ENCODE results near the gene GREB1. TPM values are rescaled to one million over a fixed set of nuclear protein-coding genes. Genes with fewer than 3 reads are reported as not detected.

GREB1 gene
- polyA plus RNA-seq (2014; cell fraction: cytosol; rRNA removed) = 18.4 and 26.3 TPM in 2 replicates
- polyA plus RNA-seq (2014; cell fraction: nucleus; rRNA removed) = 20.3 and 31.5 TPM in 2 replicates

GRCh38 chr2:11533278-11534070 is at the start of gene GREB1:
GREB1 (plus strand) TSS chr2:11534045; CDS start chr2:11556615, 22,570 bp downstream.
- DNase-seq (ENCODE audit: low spot score) = no peak

- no peak for DNase-seq (ENCODE audit: low spot score)
These were observed 45.0 kb upstream of the GREB1 start for GRCh38 chr2:11488809-11489208.

- DNase-seq (ENCODE audit: low spot score) = no peak
These were observed 43.7 kb upstream of the GREB1 start for GRCh38 chr2:11490194-11490593.

GRCh38 chr2:11491348-11491933 is 42.4 kb upstream of the GREB1 start:
- no peak for DNase-seq (ENCODE audit: low spot score)

- no peak for DNase-seq (ENCODE audit: low spot score)
These were observed 41.6 kb upstream of the GREB1 start for GRCh38 chr2:11492244-11492643.

- no peak for DNase-seq (ENCODE audit: low spot score)
These were observed 41.1 kb upstream of the GREB1 start for GRCh38 chr2:11492720-11493119.

- no peak for DNase-seq (ENCODE audit: low spot score)
These were observed 40.6 kb upstream of the GREB1 start for GRCh38 chr2:11493282-11493681.

GRCh38 chr2:11494310-11494709 is 39.5 kb upstream of the GREB1 start:
- DNase-seq (ENCODE audit: low spot score) = no peak

GRCh38 chr2:11495844-11496681 is 37.8 kb upstream of the GREB1 start:
- DNase-seq (ENCODE audit: low spot score) = no peak

- no peak for DNase-seq (ENCODE audit: low spot score)
These were observed 35.3 kb upstream of the GREB1 start for GRCh38 chr2:11498543-11499034.

- DNase-seq (ENCODE audit: low spot score) = no peak
These were observed 34.6 kb upstream of the GREB1 start for GRCh38 chr2:11499081-11499743.

- no peak for DNase-seq (ENCODE audit: low spot score)
These were observed 33.0 kb upstream of the GREB1 start for GRCh38 chr2:11500702-11501303.

GRCh38 chr2:11502740-11503292 is 31.0 kb upstream of the GREB1 start:
- DNase-seq (ENCODE audit: low spot score) = no peak

GRCh38 chr2:11503354-11503927 is 30.4 kb upstream of the GREB1 start:
- DNase-seq (ENCODE audit: low spot score) = no peak

GRCh38 chr2:11505652-11506610 is 27.9 kb upstream of the GREB1 start:
- no peak for DNase-seq (ENCODE audit: low spot score)

GRCh38 chr2:11506611-11506969 is 27.3 kb upstream of the GREB1 start:
- no peak for DNase-seq (ENCODE audit: low spot score)

GRCh38 chr2:11507517-11507916 is 26.3 kb upstream of the GREB1 start:
- DNase-seq (ENCODE audit: low spot score) = no peak

GRCh38 chr2:11508279-11508678 is 25.6 kb upstream of the GREB1 start:
- no peak for DNase-seq (ENCODE audit: low spot score)

GRCh38 chr2:11509657-11510360 is 24.0 kb upstream of the GREB1 start:
- no peak for DNase-seq (ENCODE audit: low spot score)

Data from SK-N-DZ (cell line).